SIG-M5 treated with dmso at 0.1 percent for 504 hours (cell line): ENCODE measurements around the gene CGREF1.

Source experiments
- DNase-seq: peaks from one replicate; lab custom pipeline; 2025; ENCODE audit not compliant: unreplicated experiment; lab: John Stamatoyannopoulos, UW

The CGREF1 gene

GRCh38 chr2:27089111-27089954 lies 29.6 kb downstream of the CGREF1 start:
- no peak for DNase-seq

GRCh38 chr2:27088634-27089033 lies 30.3 kb downstream of the CGREF1 start:
- DNase-seq = no peak

GRCh38 chr2:27087823-27088410 lies 31.0 kb downstream of the CGREF1 start:
- no peak for DNase-seq

DNA sequence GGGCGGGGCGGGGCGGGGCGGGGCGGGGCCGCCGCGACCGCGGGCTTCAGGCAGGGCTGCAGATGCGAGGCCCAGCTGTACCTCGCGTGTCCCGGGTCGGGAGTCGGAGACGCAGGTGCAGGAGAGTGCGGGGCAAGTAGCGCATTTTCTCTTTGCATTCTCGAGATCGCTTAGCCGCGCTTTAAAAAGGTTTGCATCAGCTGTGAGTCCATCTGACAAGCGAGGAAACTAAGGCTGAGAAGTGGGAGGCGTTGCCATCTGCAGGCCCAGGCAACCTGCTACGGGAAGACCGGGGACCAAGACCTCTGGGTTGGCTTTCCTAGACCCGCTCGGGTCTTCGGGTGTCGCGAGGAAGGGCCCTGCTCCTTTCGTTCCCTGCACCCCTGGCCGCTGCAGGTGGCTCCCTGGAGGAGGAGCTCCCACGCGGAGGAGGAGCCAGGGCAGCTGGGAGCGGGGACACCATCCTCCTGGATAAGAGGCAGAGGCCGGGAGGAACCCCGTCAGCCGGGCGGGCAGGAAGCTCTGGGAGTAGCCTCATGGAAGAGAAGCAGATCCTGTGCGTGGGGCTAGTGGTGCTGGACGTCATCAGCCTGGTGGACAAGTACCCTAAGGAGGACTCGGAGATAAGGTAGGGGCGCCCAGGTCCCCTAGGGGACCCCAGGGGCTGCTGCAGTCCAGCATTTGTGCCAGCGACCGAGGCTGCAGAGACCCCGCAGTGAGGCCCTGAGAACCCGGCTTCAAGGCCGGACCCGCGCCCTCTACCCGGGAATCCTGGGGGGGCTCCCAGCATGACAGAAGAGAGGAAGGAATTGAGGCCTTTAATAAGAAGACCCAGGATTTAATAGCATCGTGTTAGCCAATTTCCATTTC lies 32.0 kb downstream of the CGREF1 start, which contains the start of gene KHK:
KHK (plus strand) TSS at position 49 of the 870 bp plus-strand sequence; CDS start at position 537, 488 bp downstream.
- no peak for DNase-seq

DNA sequence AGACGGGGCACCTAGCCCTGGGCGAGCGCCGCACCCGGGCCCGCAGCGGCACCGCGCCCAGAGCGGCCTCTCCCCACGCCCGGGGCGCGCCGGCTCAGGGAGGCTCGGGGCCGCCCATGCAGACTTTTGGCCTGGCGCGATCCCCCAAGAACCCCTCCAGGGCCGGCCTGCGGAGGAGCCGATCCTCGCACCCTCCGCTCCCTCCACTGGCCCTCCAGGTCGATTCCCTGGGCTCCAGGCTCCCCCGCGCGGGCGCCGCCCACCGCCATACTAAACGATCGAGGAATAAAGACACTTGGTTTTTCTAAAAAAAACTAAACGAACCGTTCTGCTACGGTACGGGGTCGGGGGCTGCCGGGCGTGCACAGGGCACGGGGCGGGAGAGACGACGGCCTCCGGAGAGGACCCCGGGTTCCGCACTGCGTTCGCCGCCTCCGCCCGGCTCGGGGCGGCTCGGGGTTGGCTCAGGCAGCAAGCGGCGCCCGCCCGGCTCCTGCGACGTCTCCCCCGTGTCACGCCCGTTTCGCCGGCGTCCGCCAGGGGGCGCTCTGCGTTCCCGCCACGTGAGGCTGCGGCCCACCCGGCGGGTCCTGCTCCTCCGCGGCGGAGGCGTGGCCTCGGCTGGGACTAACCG lies 32.7 kb downstream of the CGREF1 start:
- DNase-seq = peak; percentile 89

- DNase-seq = peak; percentile 29
These were observed 33.2 kb downstream of the CGREF1 start for GRCh38 chr2:27085673-27086089.

GRCh38 chr2:27085062-27085672 lies 33.8 kb downstream of the CGREF1 start:
- no peak for DNase-seq

DNA sequence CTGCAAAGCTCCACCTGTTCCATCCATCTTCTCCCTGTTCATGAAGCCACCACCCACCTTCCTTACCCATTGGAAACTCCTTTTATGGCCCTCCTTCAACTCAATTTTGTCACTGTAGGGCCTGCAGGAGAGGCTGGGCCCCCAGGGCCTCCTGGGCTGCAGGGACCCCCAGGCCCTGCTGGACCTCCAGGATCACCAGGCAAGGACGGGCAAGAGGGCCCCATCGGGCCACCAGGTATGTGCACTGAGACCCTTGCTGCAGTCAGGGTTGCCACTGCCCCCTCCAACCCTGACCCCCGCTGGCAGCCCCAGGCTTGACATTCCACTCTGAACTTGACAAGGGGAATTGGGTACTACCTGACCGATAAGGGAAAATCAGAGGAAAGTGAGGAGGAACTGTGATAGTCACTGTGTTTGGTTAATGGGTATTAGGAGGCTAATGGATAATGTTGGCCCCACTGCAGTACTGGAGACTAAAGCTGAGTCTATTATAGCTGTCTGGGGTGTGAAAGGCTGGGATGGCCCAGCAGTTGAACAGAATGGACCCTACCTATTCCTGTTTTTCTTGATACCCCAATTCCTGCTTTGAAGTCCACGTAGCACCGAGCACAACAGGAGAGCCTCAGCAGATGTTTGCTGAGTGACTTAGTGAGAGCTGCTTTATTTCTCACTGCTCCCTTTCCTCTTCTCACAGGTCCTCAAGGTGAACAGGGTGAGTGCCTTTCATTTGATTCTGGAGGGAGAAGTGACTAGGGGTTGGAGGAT lies 34.4 kb downstream of the CGREF1 start:
- DNase-seq = no peak

- DNase-seq = no peak
These were observed 35.3 kb downstream of the CGREF1 start for GRCh38 chr2:27083410-27084296.

- no peak for DNase-seq
These were observed 36.0 kb downstream of the CGREF1 start for GRCh38 chr2:27082773-27083409.

GRCh38 chr2:27081984-27082772 lies 36.8 kb downstream of the CGREF1 start:
- no peak for DNase-seq

GRCh38 chr2:27080603-27080936 lies 38.4 kb downstream of the CGREF1 start:
- no peak for DNase-seq

DNA sequence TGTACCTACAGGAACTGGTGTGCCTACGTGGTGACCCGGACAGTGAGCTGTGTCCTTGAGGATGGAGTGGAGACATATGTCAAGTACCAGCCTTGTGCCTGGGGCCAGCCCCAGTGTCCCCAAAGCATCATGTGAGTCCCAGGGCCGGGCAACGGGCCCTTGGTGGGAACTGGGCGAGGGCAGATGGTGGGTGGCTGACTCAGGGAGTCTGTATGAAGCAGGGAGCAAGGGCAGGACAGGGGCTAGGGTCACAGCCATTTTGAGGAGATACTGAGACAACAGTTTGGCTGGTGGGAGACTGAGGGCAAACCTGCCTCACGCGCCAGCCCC lies 38.8 kb downstream of the CGREF1 start:
- no peak for DNase-seq

- no peak for DNase-seq
These were observed 39.4 kb downstream of the CGREF1 start for GRCh38 chr2:27079233-27080139.

- DNase-seq = no peak
These were observed 40.4 kb downstream of the CGREF1 start, which contains the start of gene EMILIN1 for GRCh38 chr2:27078267-27079194. Gene EMILIN1 (plus strand): TSS chr2:27078615. CDS start chr2:27079066, 451 bp downstream.

DNA sequence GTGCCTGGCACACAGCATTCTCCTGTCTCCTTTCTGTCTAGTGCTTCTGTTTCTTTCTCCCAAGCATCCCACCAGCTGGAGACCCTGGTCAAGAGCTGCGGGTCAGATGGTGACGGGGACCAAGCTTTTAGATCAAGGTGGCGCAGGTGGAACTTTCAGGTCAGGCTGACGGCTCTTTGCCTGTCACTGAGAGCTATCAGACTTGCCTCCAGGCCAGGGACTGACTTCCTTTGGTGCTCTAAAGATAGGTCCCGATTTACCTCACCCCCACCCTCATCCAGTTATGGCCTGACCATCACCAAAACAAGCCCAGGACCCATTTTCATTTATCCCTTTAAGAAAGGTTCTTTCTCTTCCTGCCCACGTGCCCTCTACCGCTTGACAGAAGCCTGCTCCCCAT lies 41.7 kb downstream of the CGREF1 start:
- DNase-seq = no peak
